Mesenchymal stem cell (in vitro differentiated cells and primary cell): ENCODE data around the gene TIRAP.
A peak's percentile ranks its signal among the peaks of the same experiment; 100 is the strongest.

Experiments
- DNase-seq: peaks from one replicate; pipeline ENCODE4 v3.0.0-alpha.2; 2013
- H2AFZ ChIP-seq: one replicate; pipeline ENCODE4 v1.6.1; 2013; ENCODE audit warnings: low read depth, mild to moderate bottlenecking, control low read depth, inconsistent platforms, low read length, moderate library complexity
- H2AK5ac ChIP-seq: 2 replicates; pipeline ENCODE4 v1.6.1; 2013; ENCODE audit warnings: low read length, moderate library complexity, mild to moderate bottlenecking, inconsistent platforms; ENCODE audit not compliant: severe bottlenecking
- H2BK120ac ChIP-seq: one replicate; pipeline ENCODE4 v1.6.1; 2013; ENCODE audit warnings: low read depth, mild to moderate bottlenecking, inconsistent platforms, low read length, moderate library complexity
- H2BK12ac ChIP-seq, 2 experiments: one replicate each; pipeline ENCODE4 v1.6.1; 2013; ENCODE audit warnings: inconsistent platforms in 2 of 2, low read length in 2 of 2, mild to moderate bottlenecking in 2 of 2, moderate library complexity in 2 of 2, control low read depth in 1 of 2
- H2BK15ac ChIP-seq: one replicate; pipeline ENCODE4 v1.6.1; 2013; ENCODE audit warnings: mild to moderate bottlenecking, low read depth, inconsistent platforms; ENCODE audit not compliant: poor library complexity, severe bottlenecking
- H2BK5ac ChIP-seq: 2 replicates; pipeline ENCODE4 v1.6.1; 2013; ENCODE audit warnings: low read depth, mild to moderate bottlenecking, low read length, control low read depth, inconsistent platforms; ENCODE audit not compliant: poor library complexity, severe bottlenecking
- H3K14ac ChIP-seq, 2 experiments: one replicate each; pipeline ENCODE4 v1.6.1; 2013; ENCODE audit warnings: inconsistent platforms in 2 of 2, low read length in 2 of 2, control low read depth in 1 of 2, mild to moderate bottlenecking in 1 of 2, moderate library complexity in 1 of 2
- H3K18ac ChIP-seq, 2 experiments: one replicate each; pipeline ENCODE4 v1.6.1; 2013; ENCODE audit warnings: inconsistent platforms in 2 of 2, low read length in 2 of 2, control low read depth in 1 of 2, low read depth in 1 of 2, mild to moderate bottlenecking in 1 of 2
- H3K23ac ChIP-seq, 2 experiments: one replicate each; pipeline ENCODE4 v1.6.1; 2013; ENCODE audit warnings: inconsistent platforms in 2 of 2, low read length in 2 of 2, mild to moderate bottlenecking in 2 of 2, moderate library complexity in 2 of 2, control low read depth in 1 of 2
- H3K27ac ChIP-seq: 2 replicates; pipeline ENCODE4 v1.5.1; 2013; ENCODE audit warnings: mild to moderate bottlenecking, moderate library complexity, low read length, control low read depth, inconsistent platforms; ENCODE audit not compliant: poor library complexity, severe bottlenecking
- H3K27me3 ChIP-seq, 2 experiments: 2 replicates each; pipeline versions ENCODE4 v1.6.1 to v1.7.0; 2013; ENCODE audit warnings: low read length in 2 of 2, mild to moderate bottlenecking in 2 of 2, moderate library complexity in 2 of 2, control low read depth in 1 of 2, inconsistent platforms in 1 of 2; ENCODE audit not compliant: control insufficient read depth in 1 of 2, insufficient read depth in 1 of 2
- H3K36me3 ChIP-seq, 2 experiments: 2 replicates each; pipeline versions ENCODE4 v1.6.1 to v1.7.0; 2013; ENCODE audit warnings: low read length in 2 of 2, control low read depth in 1 of 2, inconsistent platforms in 1 of 2, low read depth in 1 of 2, mild to moderate bottlenecking in 1 of 2; ENCODE audit not compliant: insufficient read depth in 2 of 2, control insufficient read depth in 1 of 2
- H3K4ac ChIP-seq, 2 experiments: one replicate each; pipeline ENCODE4 v1.6.1; 2013; ENCODE audit warnings: inconsistent platforms in 2 of 2, low read length in 2 of 2, mild to moderate bottlenecking in 2 of 2, moderate library complexity in 2 of 2, control low read depth in 1 of 2, low read depth in 1 of 2
- H3K4me1 ChIP-seq: 2 replicates; pipeline ENCODE4 v1.6.1; 2013; ENCODE audit warnings: low read depth, low read length, control low read depth; ENCODE audit not compliant: control insufficient read depth, insufficient read depth
- H3K4me2 ChIP-seq: 2 replicates; pipeline ENCODE4 v1.6.1; 2013; ENCODE audit warnings: low read length, mild to moderate bottlenecking, inconsistent platforms; ENCODE audit not compliant: poor library complexity, severe bottlenecking
- H3K4me3 ChIP-seq, 2 experiments: 2 replicates each; pipeline versions ENCODE4 v1.5.1 to v1.7.0; 2013; ENCODE audit warnings: low read length in 2 of 2, mild to moderate bottlenecking in 2 of 2, control low read depth in 1 of 2, low read depth in 1 of 2; ENCODE audit not compliant: insufficient read depth in 1 of 2
- H3K79me1 ChIP-seq: replicated peaks from 2 replicates; pipeline ENCODE4 v1.6.1; 2013; ENCODE audit warnings: mild to moderate bottlenecking, control low read depth, low read length, inconsistent platforms; ENCODE audit not compliant: poor library complexity, severe bottlenecking
- H3K9ac ChIP-seq: 2 replicates; pipeline ENCODE4 v1.7.0; 2013; ENCODE audit warnings: mild to moderate bottlenecking, low read length, moderate library complexity
- H3K9me3 ChIP-seq: 2 replicates; pipeline ENCODE4 v1.7.0; 2013; ENCODE audit warnings: mild to moderate bottlenecking, low read length; ENCODE audit not compliant: control insufficient read depth
- H4K8ac ChIP-seq: one replicate; pipeline ENCODE4 v1.6.1; 2013; ENCODE audit warnings: inconsistent platforms, mild to moderate bottlenecking, low read length, moderate library complexity
- H4K91ac ChIP-seq: one replicate; pipeline ENCODE4 v1.6.1; 2013; ENCODE audit warnings: mild to moderate bottlenecking, low read length, inconsistent platforms
- WGBS: methylation state at CpG from one replicate; pipeline ENCODE4 v1.1.7; 2013; ENCODE audit warnings: mixed read lengths; 5-methylcytosine and 5-hydroxymethylcytosine counted together

Gene TIRAP

GRCh38 chr11:126339863-126340434 lies 57.1 kb downstream of the TIRAP start:
- H2BK12ac ChIP-seq = no peak overlapping the region
- 66% methylated on average over 11 of the region's 11 CpGs for WGBS
- peak overlapping the region; percentile 12 for H2BK15ac ChIP-seq
- H3K4me1 ChIP-seq = peaks cover 25% of the 10 kb centered on the region
- DNase-seq = no peak
- H3K27ac ChIP-seq = no peak overlapping the region
- no peak overlapping the region for H3K4me2 ChIP-seq
- H3K9me3 ChIP-seq = no peaks in the 10 kb centered on the region
- H3K9ac ChIP-seq = no peak overlapping the region
- H3K14ac ChIP-seq = no peak overlapping the region
- no peak overlapping the region for H2BK5ac ChIP-seq
- H4K8ac ChIP-seq = peak overlapping the region; percentile 33
- peaks cover 27 to 35% of the 10 kb centered on the region in 2 experiments for H3K36me3 ChIP-seq
- no peak overlapping the region for H2AFZ ChIP-seq
- H3K27me3 ChIP-seq = no peaks in the 10 kb centered on the region
- peaks cover under 1% of the 10 kb centered on the region for H3K79me1 ChIP-seq
- H2AK5ac ChIP-seq = no peak overlapping the region
- no peak overlapping the region for H3K4me3 ChIP-seq
- no peak overlapping the region for H3K23ac ChIP-seq
- H2BK120ac ChIP-seq = no peak overlapping the region
- no peak overlapping the region for H4K91ac ChIP-seq
- H3K18ac ChIP-seq = peak overlapping the region in 1 of 2 experiments; percentile 37
- peak overlapping the region in 1 of 2 experiments; percentile 46 for H3K4ac ChIP-seq

- Histone ChIP-seq H2AK5ac (no peak overlapping the region), H3K36me3 (peaks cover 31 to 41% of the 10 kb centered on the region in 2 experiments), H3K27ac (peak overlapping the region; percentile 45), H2BK15ac (no peak overlapping the region), H3K9me3 (no peaks in the 10 kb centered on the region), H3K4ac (peak overlapping the region in 1 of 2 experiments; percentile 47), H3K14ac (peak overlapping the region in 1 of 2 experiments; percentile 69), H2BK120ac (peak overlapping the region; percentile 21), H3K27me3 (no peaks in the 10 kb centered on the region), H3K18ac (peak overlapping the region; percentile 61 to 68), H2BK5ac (no peak overlapping the region), H3K4me2 (no peak overlapping the region), H2AFZ (no peak overlapping the region), H3K4me1 (peaks cover 29% of the 10 kb centered on the region), H4K91ac (peak overlapping the region; percentile 93), H2BK12ac (peak overlapping the region; percentile 34 to 96), H3K4me3 (no peak overlapping the region), H3K79me1 (peaks cover 4% of the 10 kb centered on the region), H4K8ac (peak overlapping the region; percentile 80), H3K23ac (no peak overlapping the region), H3K9ac (no peak overlapping the region)
- 33% methylated on average over 4 of the region's 7 CpGs for WGBS
- DNase-seq = no peak
These were observed 58.2 kb downstream of the TIRAP start for GRCh38 chr11:126340960-126341606.

- Histone ChIP-seq H3K9ac (no peak overlapping the region), H3K18ac (peak overlapping the region; percentile 79 to 92), H3K4me1 (peaks cover 26% of the 10 kb centered on the region), H2BK12ac (peak overlapping the region; percentile 34 to 99), H2BK5ac (no peak overlapping the region), H3K27me3 (no peaks in the 10 kb centered on the region), H3K27ac (peak overlapping the region; percentile 45), H3K79me1 (peaks cover 4% of the 10 kb centered on the region), H2AK5ac (peak overlapping the region; percentile 37), H3K14ac (peak overlapping the region in 1 of 2 experiments; percentile 22), H2BK15ac (peak overlapping the region; percentile 38), H3K23ac (peak overlapping the region in 1 of 2 experiments; percentile 73), H4K91ac (peak overlapping the region; percentile 93), H2AFZ (no peak overlapping the region), H3K4ac (peak overlapping the region; percentile 34 to 52), H3K4me2 (no peak overlapping the region), H3K9me3 (no peaks in the 10 kb centered on the region), H2BK120ac (peak overlapping the region; percentile 76), H3K36me3 (peaks cover 31 to 41% of the 10 kb centered on the region in 2 experiments), H4K8ac (peak overlapping the region; percentile 80), H3K4me3 (no peak overlapping the region)
- 13% methylated on average over 3 of the region's 3 CpGs for WGBS
- DNase-seq = peak; percentile 86
These were observed 58.9 kb downstream of the TIRAP start for GRCh38 chr11:126341760-126342161.

DNA sequence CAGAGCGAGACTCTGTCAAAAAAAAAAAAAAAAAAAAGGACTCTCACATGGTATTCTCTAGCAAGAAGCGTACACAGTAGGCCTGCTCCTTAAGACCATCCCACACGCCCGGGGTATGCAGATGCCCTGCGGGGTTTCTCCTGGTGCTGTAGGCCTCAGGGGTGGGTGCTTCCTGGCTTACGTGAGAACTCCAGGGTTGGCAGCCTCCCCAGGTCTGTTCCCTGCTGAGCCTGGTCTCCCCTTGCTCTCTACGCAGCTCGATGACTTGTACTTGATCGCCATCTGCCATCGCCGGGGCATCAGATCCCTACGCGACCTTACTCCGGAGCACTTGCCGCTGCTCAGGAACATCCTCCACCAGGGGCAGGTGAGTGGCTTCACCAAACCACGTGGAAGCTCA lies 60.2 kb downstream of the TIRAP start:
- no peak overlapping the region for H3K23ac ChIP-seq
- no peak overlapping the region for H2BK120ac ChIP-seq
- no peak overlapping the region for H2BK12ac ChIP-seq
- H3K79me1 ChIP-seq = peaks cover 9% of the 10 kb centered on the region
- DNase-seq = no peak
- no peak overlapping the region for H3K9ac ChIP-seq
- no peaks in the 10 kb centered on the region for H3K27me3 ChIP-seq
- no peak overlapping the region for H3K4me3 ChIP-seq
- no peak overlapping the region for H2BK5ac ChIP-seq
- no peak overlapping the region for H4K8ac ChIP-seq
- H2AK5ac ChIP-seq = no peak overlapping the region
- H2BK15ac ChIP-seq = peak overlapping the region; percentile 65
- H3K4ac ChIP-seq = no peak overlapping the region
- 96% methylated on average over 15 of the region's 16 CpGs for WGBS
- no peak overlapping the region for H3K4me2 ChIP-seq
- no peak overlapping the region for H3K27ac ChIP-seq
- H3K9me3 ChIP-seq = no peaks in the 10 kb centered on the region
- H2AFZ ChIP-seq = no peak overlapping the region
- peaks cover 33 to 43% of the 10 kb centered on the region in 2 experiments for H3K36me3 ChIP-seq
- no peak overlapping the region for H3K18ac ChIP-seq
- no peak overlapping the region for H3K14ac ChIP-seq
- H4K91ac ChIP-seq = no peak overlapping the region
- H3K4me1 ChIP-seq = peaks cover 24% of the 10 kb centered on the region
